Stomach (tissue), 9 donors: ENCODE measurements around the gene ZMIZ1. TPM values are rescaled to one million over a fixed set of nuclear protein-coding genes. Genes with fewer than 3 reads are reported as not detected.

Experiments used
- DNase-seq, 2 donors: peaks; one replicate each; pipeline versions ENCODE4 v3.0.0 to v3.0.0-alpha.2; 2013 to 2019
- H3K27ac ChIP-seq, 5 donors: fragments of 200-600 bp in 4 of 5; sonication (generic) in 4 of 5; one replicate each; pipeline ENCODE4 v1.5.1; 2013 to 2019; ENCODE audit warnings: mild to moderate bottlenecking in 1 of 5, moderate library complexity in 1 of 5
- H3K27me3 ChIP-seq, 3 donors: fragments of 200-600 bp; sonication (generic); one replicate each; pipeline ENCODE4 v1.5.1; 2017 to 2019; ENCODE audit warnings: mixed run types in 1 of 3
- H3K36me3 ChIP-seq, 4 donors: fragments of 200-600 bp; sonication (generic); 1 replicate in 3 of 4; 2 replicates in 1 of 4; pipeline ENCODE4 v1.5.1; 2016 to 2019
- H3K4me1 ChIP-seq, 4 donors: fragments of 200-600 bp; sonication (generic); one replicate each; pipeline ENCODE4 v1.5.1; 2016 to 2019
- H3K4me3 ChIP-seq, 4 donors: fragments of 200-600 bp; sonication (generic) in 3 of 4; one replicate each; pipeline ENCODE4 v1.5.1; 2016 to 2019; ENCODE audit warnings: mild to moderate bottlenecking in 1 of 4
- H3K9me3 ChIP-seq, 4 donors: fragments of 200-600 bp; sonication (generic); one replicate each; pipeline ENCODE4 v1.5.1; 2016 to 2019
- CTCF ChIP-seq, 7 experiments: fragments of 450-650 bp in 4 of 7; fragments of 200-600 bp in 3 of 7; sonication (generic) in 3 of 7; IDR thresholded peaks; one replicate each; pipeline ENCODE4 v1.5.1; 2016 to 2019; ENCODE audit warnings: antibody characterized with exemption in 7 of 7, control low read depth in 2 of 7, mild to moderate bottlenecking in 1 of 7
- EP300 ChIP-seq: sonication (generic); formaldehyde crosslinking; IDR thresholded peaks from one replicate; pipeline ENCODE4 v1.6.1; 2017; ENCODE audit warnings: antibody characterized with exemption
- POLR2A ChIP-seq, 4 donors: fragments of 450-650 bp; IDR thresholded peaks; one replicate each; pipeline ENCODE4 v1.6.1; 2016; ENCODE audit warnings: antibody characterized with exemption in 4 of 4, control low read depth in 2 of 4, mild to moderate bottlenecking in 1 of 4, moderate library complexity in 1 of 4
- POLR2AphosphoS5 ChIP-seq, 3 donors: sonication (generic); formaldehyde crosslinking; IDR thresholded peaks; one replicate each; pipeline ENCODE4 v1.6.1; 2016; ENCODE audit warnings: antibody characterized with exemption in 3 of 3
- WGBS, 5 donors: extraction: QIAGEN DNeasy Blood & Tissue Kit in 3 of 5; methylation state at CpG; one replicate each; pipeline versions ENCODE4 v1.1.5 to v1.1.7; 2013 to 2018; 5-methylcytosine and 5-hydroxymethylcytosine counted together
- intact Hi-C: fragments of 100-400 bp; cut with DNase I; formaldehyde crosslinking; loops from one replicate; pipeline ENCODE4 v1.15.1; 2023; ENCODE audit warnings: low total_unique reads
- polyA plus RNA-seq, 3 donors: library from polyadenylated mRNA; stranded (reverse); fragments of 200-250 nt; gene quantifications; one replicate each; pipeline ENCODE4 v1.2.3, GENCODE V29; 2013
- total RNA-seq, 5 donors: library from RNA; depleted of rRNA; stranded (reverse); fragments of >200 nt; gene quantifications; one replicate each; pipeline versions ENCODE4 v1.1.0 to v1.2.3, GENCODE V29; 2014 to 2016
- donor health status: healthy with polysubstance abuse.
- donor health status: Bipolar disorder and iron deficiency.
- donor health status: healthy.

The ZMIZ1 gene
- total and polyA plus RNA-seq, 8 donors, result 17.7 to 103 (median 26.3) TPM

GRCh38 chr10:79306644-79307220 is 238.0 kb downstream of the ZMIZ1 start:
- intact Hi-C loops, result no loop called here
- no peak for DNase-seq
- Histone ChIP-seq H3K27me3 (no peaks in the 10 kb centered on the region), H3K9me3 (no peaks in the 10 kb centered on the region), H3K27ac (no peak overlapping the region), H3K4me3 (no peak overlapping the region), H3K36me3 (peaks cover 87 to 100% (median 99%) of the 10 kb centered on the region in 4 donors), H3K4me1 (peaks cover 0 to 21% (median 10%) of the 10 kb centered on the region in 4 donors)
- WGBS, 5 donors, result 88 to 96% (median 92%) methylated on average over 4 to 8 of the region's 8 CpGs
- no peak for TF ChIP-seq POLR2AphosphoS5 (IDR thresholded peaks at IDR 0.05)
- no peak for TF ChIP-seq EP300
- no peak for TF ChIP-seq POLR2A (IDR thresholded peaks at IDR 0.05)
- TF ChIP-seq CTCF (IDR thresholded peaks at IDR 0.05), result no peak

GRCh38 chr10:79308016-79308415 is 239.2 kb downstream of the ZMIZ1 start:
- no peak for DNase-seq
- Histone ChIP-seq H3K4me3 (no peak overlapping the region), H3K27ac (no peak overlapping the region), H3K9me3 (no peaks in the 10 kb centered on the region), H3K4me1 (peaks cover 0 to 21% (median 11%) of the 10 kb centered on the region in 4 donors), H3K27me3 (no peaks in the 10 kb centered on the region), H3K36me3 (peaks cover 90 to 100% (median 100%) of the 10 kb centered on the region in 4 donors)
- WGBS, 5 donors, result 77 to 86% (median 81%) methylated on average over 7 of the region's 7 CpGs
- TF ChIP-seq EP300 (no peak), CTCF (IDR thresholded peaks at IDR 0.05) (no peak), POLR2AphosphoS5 (IDR thresholded peaks at IDR 0.05) (no peak), POLR2A (IDR thresholded peaks at IDR 0.05) (no peak)
- intact Hi-C loops, result no loop called here

- H3K27ac ChIP-seq, result no peak overlapping the region
- peaks cover 90 to 100% (median 100%) of the 10 kb centered on the region in 4 donors for H3K36me3 ChIP-seq
- peaks cover 0 to 25% (median 11%) of the 10 kb centered on the region in 4 donors for H3K4me1 ChIP-seq
- intact Hi-C loops, result no loop called here
- TF ChIP-seq CTCF (IDR thresholded peaks at IDR 0.05) (no peak), EP300 (no peak), POLR2AphosphoS5 (IDR thresholded peaks at IDR 0.05) (no peak), POLR2A (IDR thresholded peaks at IDR 0.05) (no peak)
- no peak overlapping the region for H3K4me3 ChIP-seq
- 76 to 80% (median 80%) methylated on average over 14 of the region's 14 CpGs for WGBS, 5 donors
- H3K27me3 ChIP-seq, result no peaks in the 10 kb centered on the region
- DNase-seq, result no peak
- no peaks in the 10 kb centered on the region for H3K9me3 ChIP-seq
Observed at GRCh38 chr10:79308969-79309665, 240.4 kb downstream of the ZMIZ1 start.

GRCh38 chr10:79310200-79310865 is 241.6 kb downstream of the ZMIZ1 start:
- no peak for DNase-seq
- Histone ChIP-seq H3K27ac (peak overlapping the region in 2 of 5 donors; percentile 38 to 50), H3K27me3 (no peaks in the 10 kb centered on the region), H3K4me1 (peaks cover 0 to 35% (median 11%) of the 10 kb centered on the region in 4 donors), H3K4me3 (no peak overlapping the region), H3K9me3 (no peaks in the 10 kb centered on the region), H3K36me3 (peaks cover 80 to 100% (median 97%) of the 10 kb centered on the region in 4 donors)
- 84 to 91% (median 87%) methylated on average over 29 of the region's 29 CpGs for WGBS, 5 donors
- TF ChIP-seq EP300 (no peak), POLR2A (IDR thresholded peaks at IDR 0.05) (no peak), POLR2AphosphoS5 (IDR thresholded peaks at IDR 0.05) (no peak), CTCF (IDR thresholded peaks at IDR 0.05) (no peak)
- intact Hi-C loops, result no loop called here
